Measurements from ENCODE around the gene ZNF536. TPM values are rescaled to one million over a fixed set of nuclear protein-coding genes. Genes with fewer than 3 reads are reported as not detected.

ZNF536 gene
- polyA plus RNA-seq, 1 of the 3 experiments (the other 2 are of a cell fraction) = 0.41 TPM

DNA sequence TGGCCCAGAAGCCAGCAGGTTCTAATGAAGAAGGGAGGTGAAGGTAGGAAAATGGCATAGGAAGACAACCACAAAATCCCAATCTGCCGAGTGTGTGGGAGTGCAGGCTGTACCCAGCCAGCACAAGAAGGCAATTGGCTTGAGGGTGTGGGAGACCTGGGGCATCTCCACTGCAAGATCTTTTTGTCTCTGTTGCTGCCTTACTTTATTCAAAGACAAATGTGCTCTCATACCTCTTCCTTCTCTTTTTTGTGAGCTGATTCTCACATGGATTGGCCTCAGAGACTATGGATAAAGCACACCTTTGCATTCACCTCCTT, 183.6 kb downstream of the ZNF536 start:
- CTCF ChIA-PET = interaction anchor here (1.3 kb wide), 1 partner anchor 9 kb away, joined by 5 read pairs; no protein-coding TSS in a partner anchor
- H3K9me3 ChIP-seq = no peaks in the 10 kb centered on the region

More for the DNA sequence above, 183.6 kb downstream of the ZNF536 start:
- no peak overlapping the region for H3K4me2 ChIP-seq
- TF ChIP-seq TCF12 (IDR thresholded peaks at IDR 0.05) (no peak), NFIC (IDR thresholded peaks at IDR 0.05; ENCODE audit: borderline replicate concordance) (no peak), YY1 (IDR thresholded peaks at IDR 0.05; ENCODE audit: low read depth) (no peak), FOXM1 (IDR thresholded peaks at IDR 0.05; ENCODE audit: low read depth) (no peak), CHD2 (IDR thresholded peaks at IDR 0.05; ENCODE audit: low read length, partially characterized antibody) (no peak), SMC3 (IDR thresholded peaks at IDR 0.05; ENCODE audit: low read depth, low read length) (no peak), RCOR1 (IDR thresholded peaks at IDR 0.05; ENCODE audit: low read length) (no peak), JUND (IDR thresholded peaks at IDR 0.05) (no peak), FOSL2 (IDR thresholded peaks at IDR 0.05; ENCODE audit: borderline replicate concordance, low read depth) (no peak), RXRA (IDR thresholded peaks at IDR 0.05; ENCODE audit: borderline replicate concordance, low read depth) (no peak), GATA2 (CRISPR knock-in tag; IDR thresholded peaks at IDR 0.05) (no peak)
- TF ChIP-seq, protein P1, sequence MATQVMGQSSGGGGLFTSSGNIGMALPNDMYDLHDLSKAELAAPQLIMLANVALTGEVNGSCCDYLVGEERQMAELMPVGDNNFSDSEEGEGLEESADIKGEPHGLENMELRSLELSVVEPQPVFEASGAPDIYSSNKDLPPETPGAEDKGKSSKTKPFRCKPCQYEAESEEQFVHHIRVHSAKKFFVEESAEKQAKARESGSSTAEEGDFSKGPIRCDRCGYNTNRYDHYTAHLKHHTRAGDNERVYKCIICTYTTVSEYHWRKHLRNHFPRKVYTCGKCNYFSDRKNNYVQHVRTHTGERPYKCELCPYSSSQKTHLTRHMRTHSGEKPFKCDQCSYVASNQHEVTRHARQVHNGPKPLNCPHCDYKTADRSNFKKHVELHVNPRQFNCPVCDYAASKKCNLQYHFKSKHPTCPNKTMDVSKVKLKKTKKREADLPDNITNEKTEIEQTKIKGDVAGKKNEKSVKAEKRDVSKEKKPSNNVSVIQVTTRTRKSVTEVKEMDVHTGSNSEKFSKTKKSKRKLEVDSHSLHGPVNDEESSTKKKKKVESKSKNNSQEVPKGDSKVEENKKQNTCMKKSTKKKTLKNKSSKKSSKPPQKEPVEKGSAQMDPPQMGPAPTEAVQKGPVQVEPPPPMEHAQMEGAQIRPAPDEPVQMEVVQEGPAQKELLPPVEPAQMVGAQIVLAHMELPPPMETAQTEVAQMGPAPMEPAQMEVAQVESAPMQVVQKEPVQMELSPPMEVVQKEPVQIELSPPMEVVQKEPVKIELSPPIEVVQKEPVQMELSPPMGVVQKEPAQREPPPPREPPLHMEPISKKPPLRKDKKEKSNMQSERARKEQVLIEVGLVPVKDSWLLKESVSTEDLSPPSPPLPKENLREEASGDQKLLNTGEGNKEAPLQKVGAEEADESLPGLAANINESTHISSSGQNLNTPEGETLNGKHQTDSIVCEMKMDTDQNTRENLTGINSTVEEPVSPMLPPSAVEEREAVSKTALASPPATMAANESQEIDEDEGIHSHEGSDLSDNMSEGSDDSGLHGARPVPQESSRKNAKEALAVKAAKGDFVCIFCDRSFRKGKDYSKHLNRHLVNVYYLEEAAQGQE (IDR thresholded peaks at IDR 0.05; ENCODE audit: low read depth, low read length) = no peak
- TF ChIP-seq, protein P2, sequence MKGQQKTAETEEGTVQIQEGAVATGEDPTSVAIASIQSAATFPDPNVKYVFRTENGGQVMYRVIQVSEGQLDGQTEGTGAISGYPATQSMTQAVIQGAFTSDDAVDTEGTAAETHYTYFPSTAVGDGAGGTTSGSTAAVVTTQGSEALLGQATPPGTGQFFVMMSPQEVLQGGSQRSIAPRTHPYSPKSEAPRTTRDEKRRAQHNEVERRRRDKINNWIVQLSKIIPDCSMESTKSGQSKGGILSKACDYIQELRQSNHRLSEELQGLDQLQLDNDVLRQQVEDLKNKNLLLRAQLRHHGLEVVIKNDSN (IDR thresholded peaks at IDR 0.05; ENCODE audit: borderline replicate concordance, low read depth) = no peak
- TF ChIP-seq, protein P3, sequence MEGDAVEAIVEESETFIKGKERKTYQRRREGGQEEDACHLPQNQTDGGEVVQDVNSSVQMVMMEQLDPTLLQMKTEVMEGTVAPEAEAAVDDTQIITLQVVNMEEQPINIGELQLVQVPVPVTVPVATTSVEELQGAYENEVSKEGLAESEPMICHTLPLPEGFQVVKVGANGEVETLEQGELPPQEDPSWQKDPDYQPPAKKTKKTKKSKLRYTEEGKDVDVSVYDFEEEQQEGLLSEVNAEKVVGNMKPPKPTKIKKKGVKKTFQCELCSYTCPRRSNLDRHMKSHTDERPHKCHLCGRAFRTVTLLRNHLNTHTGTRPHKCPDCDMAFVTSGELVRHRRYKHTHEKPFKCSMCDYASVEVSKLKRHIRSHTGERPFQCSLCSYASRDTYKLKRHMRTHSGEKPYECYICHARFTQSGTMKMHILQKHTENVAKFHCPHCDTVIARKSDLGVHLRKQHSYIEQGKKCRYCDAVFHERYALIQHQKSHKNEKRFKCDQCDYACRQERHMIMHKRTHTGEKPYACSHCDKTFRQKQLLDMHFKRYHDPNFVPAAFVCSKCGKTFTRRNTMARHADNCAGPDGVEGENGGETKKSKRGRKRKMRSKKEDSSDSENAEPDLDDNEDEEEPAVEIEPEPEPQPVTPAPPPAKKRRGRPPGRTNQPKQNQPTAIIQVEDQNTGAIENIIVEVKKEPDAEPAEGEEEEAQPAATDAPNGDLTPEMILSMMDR (IDR thresholded peaks at IDR 0.05) = no peak
- TF ChIP-seq, protein P4, sequence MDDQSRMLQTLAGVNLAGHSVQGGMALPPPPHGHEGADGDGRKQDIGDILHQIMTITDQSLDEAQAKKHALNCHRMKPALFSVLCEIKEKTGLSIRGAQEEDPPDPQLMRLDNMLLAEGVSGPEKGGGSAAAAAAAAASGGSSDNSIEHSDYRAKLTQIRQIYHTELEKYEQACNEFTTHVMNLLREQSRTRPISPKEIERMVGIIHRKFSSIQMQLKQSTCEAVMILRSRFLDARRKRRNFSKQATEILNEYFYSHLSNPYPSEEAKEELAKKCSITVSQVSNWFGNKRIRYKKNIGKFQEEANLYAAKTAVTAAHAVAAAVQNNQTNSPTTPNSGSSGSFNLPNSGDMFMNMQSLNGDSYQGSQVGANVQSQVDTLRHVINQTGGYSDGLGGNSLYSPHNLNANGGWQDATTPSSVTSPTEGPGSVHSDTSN (IDR thresholded peaks at IDR 0.05) = no peak
- no peak for DNase-seq
- H3F3A ChIP-seq (replicated peaks; ENCODE audit: insufficient read depth) = no peaks in the 10 kb centered on the region
- no peaks in the 10 kb centered on the region for H3K36me3 ChIP-seq (replicated peaks in 1 of 2; ENCODE audit: control insufficient read depth in 1 of 2, insufficient read depth in 2 of 2, low read length in 1 of 2)
- no peaks in the 10 kb centered on the region for H3K79me2 ChIP-seq (ENCODE audit: insufficient read depth)
- no peaks in the 10 kb centered on the region for H4K20me1 ChIP-seq (ENCODE audit: insufficient read depth)
- H2AFZ ChIP-seq (ENCODE audit: low read depth) = no peak overlapping the region
- WGBS (ENCODE audit: low lambda C conversion rate) = 50% methylated on average over 1 of the region's 1 CpG
- H3K9me2 ChIP-seq = no peaks in the 10 kb centered on the region
- H3K4me1 ChIP-seq (ENCODE audit: control insufficient read depth in 1 of 2, insufficient read depth in 2 of 2, low read depth in 1 of 2, low read length in 1 of 2) = peaks cover 0 to 23% of the 10 kb centered on the region in 2 experiments; a peak in 1 of 4 replicates
- H3K4me3 ChIP-seq (ENCODE audit: low read depth in 2 of 2, low read length in 1 of 2) = no peak overlapping the region
- H3K27me3 ChIP-seq (ENCODE audit: insufficient read depth) = no peaks in the 10 kb centered on the region
- POLR2A ChIA-PET = interaction anchor here (0.6 kb wide), 1 partner anchor 86 kb away, joined by 4 read pairs; no protein-coding TSS in a partner anchor
- peak overlapping the region in 1 of 2 experiments; percentile 30; a peak in 1 of 4 replicates for H3K27ac ChIP-seq (ENCODE audit: low read depth in 2 of 2, low read length in 1 of 2)
- no peak overlapping the region for H3K9ac ChIP-seq
